Lung (tissue), 12 donors: Measurements from ENCODE around the gene IL1RL1. TPM values are rescaled to one million over a fixed set of nuclear protein-coding genes. Genes with fewer than 3 reads are reported as not detected.

ENCODE experiments used
- ATAC-seq: fragments of 200-7000 bp; cut with Tn5 transposase; one replicate; pipeline ENCODE4 v1.9.1; 2020; ENCODE audit warnings: moderate number of reproducible peaks; ENCODE audit not compliant: insufficient read depth, low FRiP score
- DNase-seq, 3 donors: peaks; one replicate each; pipeline ENCODE4 v3.0.0-alpha.2; 2013 to 2017
- H3K27ac ChIP-seq, 2 donors: one replicate each; pipeline ENCODE4 v1.5.1; 2013; ENCODE audit warnings: mild to moderate bottlenecking in 2 of 2, moderate library complexity in 2 of 2, control low read depth in 1 of 2, inconsistent platforms in 1 of 2, low read depth in 1 of 2, low read length in 1 of 2
- H3K27me3 ChIP-seq, 3 donors: one replicate each; pipeline ENCODE4 v1.5.1; 2013; ENCODE audit warnings: low read length in 2 of 3; ENCODE audit not compliant: control insufficient read depth in 3 of 3, insufficient read depth in 3 of 3
- H3K36me3 ChIP-seq, 4 donors: one replicate each; pipeline ENCODE4 v1.5.1; 2013; ENCODE audit warnings: low read length in 4 of 4, mild to moderate bottlenecking in 1 of 4, moderate library complexity in 1 of 4; ENCODE audit not compliant: control insufficient read depth in 4 of 4, insufficient read depth in 4 of 4
- H3K4me1 ChIP-seq, 5 donors: one replicate each; pipeline ENCODE4 v1.5.1; 2013; ENCODE audit warnings: low read length in 5 of 5, mild to moderate bottlenecking in 2 of 5, moderate library complexity in 1 of 5; ENCODE audit not compliant: control insufficient read depth in 5 of 5, insufficient read depth in 5 of 5
- H3K4me3 ChIP-seq: one replicate; pipeline ENCODE4 v1.5.1; 2013; ENCODE audit warnings: mild to moderate bottlenecking, control low read depth, moderate library complexity
- H3K9ac ChIP-seq, 2 donors: one replicate each; pipeline ENCODE4 v1.5.1; 2013; ENCODE audit warnings: low read length in 2 of 2, control low read depth in 1 of 2; ENCODE audit not compliant: insufficient read depth in 1 of 2
- H3K9me3 ChIP-seq, 4 donors: one replicate each; pipeline ENCODE4 v1.5.1; 2013; ENCODE audit warnings: low read length in 3 of 4, mild to moderate bottlenecking in 1 of 4, moderate library complexity in 1 of 4; ENCODE audit not compliant: control insufficient read depth in 4 of 4, insufficient read depth in 3 of 4
- WGBS, 2 donors: extraction: QIAGEN DNeasy Blood & Tissue Kit; methylation state at CpG; one replicate each; pipeline ENCODE4 v1.1.7; 2013; 5-methylcytosine and 5-hydroxymethylcytosine counted together
- polyA plus RNA-seq, 2 donors: library from polyadenylated mRNA; stranded (reverse); fragments of 200-250 nt; gene quantifications; one replicate each; pipeline ENCODE4 v1.2.1, GENCODE V29; 2013
- total RNA-seq, 2 donors: library from RNA; depleted of rRNA in 1 of 2; stranded (reverse); fragments of >200 nt in 1 of 2; gene quantifications; one replicate each; pipeline ENCODE4 v1.2.1, GENCODE V29; 2014 to 2021
- TF ChIP-seq, protein P1 (sequence below): IDR thresholded peaks from 2 replicates; pipeline ENCODE4 v1.5.1; 2012; ENCODE audit warnings: mild to moderate bottlenecking; ENCODE audit errors: control extremely low read depth, extremely low read depth
- donor health status: control.
- donor health status: control.
- donor health status: Bipolar disorder and iron deficiency.
- donor health status: healthy.
- donor health status: DM: yes; HTN: yes; CAD: no.

IL1RL1 gene
- total and polyA plus RNA-seq, 4 donors = 1.5 to 383 (median 77.8) TPM

DNA sequence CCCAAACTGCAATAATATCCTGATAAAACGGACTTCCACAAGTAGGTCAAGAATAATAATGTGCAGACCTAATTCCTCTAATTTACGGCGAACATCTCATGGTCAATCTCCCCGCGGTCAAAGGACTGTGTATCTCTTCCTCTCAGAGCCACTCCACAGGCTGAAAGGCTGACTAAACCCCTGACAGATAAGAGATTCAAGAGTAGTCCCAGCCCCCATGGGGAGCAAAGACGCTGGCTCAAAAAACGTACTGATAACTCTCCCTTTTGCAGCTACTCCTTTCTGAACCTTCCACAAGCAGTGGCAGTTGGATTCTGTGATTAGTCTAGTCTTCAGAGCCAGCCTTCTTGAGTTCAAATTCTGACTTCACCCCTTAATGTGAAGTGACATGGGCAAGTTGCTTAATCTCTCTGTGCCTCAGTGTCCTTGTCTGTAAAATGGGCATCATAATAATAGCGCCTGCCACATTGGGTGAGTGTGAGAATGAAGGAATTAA lies 24.6 kb downstream of the IL1RL1 start:
- H3K9ac ChIP-seq = no peak overlapping the region
- WGBS, 2 donors = 40 to 54% methylated on average over 8 of the region's 8 CpGs
- H3K4me1 ChIP-seq = peaks cover 0 to 14% (median 3%) of the 10 kb centered on the region in 5 donors
- DNase-seq = peak in 1 of 3 donors; percentile 38
- ATAC-seq = no peak
- H3K27ac ChIP-seq = peak overlapping the region; percentile 16 to 51
- no peaks in the 10 kb centered on the region for H3K9me3 ChIP-seq
- H3K36me3 ChIP-seq = no peaks in the 10 kb centered on the region
- TF ChIP-seq, protein P1, sequence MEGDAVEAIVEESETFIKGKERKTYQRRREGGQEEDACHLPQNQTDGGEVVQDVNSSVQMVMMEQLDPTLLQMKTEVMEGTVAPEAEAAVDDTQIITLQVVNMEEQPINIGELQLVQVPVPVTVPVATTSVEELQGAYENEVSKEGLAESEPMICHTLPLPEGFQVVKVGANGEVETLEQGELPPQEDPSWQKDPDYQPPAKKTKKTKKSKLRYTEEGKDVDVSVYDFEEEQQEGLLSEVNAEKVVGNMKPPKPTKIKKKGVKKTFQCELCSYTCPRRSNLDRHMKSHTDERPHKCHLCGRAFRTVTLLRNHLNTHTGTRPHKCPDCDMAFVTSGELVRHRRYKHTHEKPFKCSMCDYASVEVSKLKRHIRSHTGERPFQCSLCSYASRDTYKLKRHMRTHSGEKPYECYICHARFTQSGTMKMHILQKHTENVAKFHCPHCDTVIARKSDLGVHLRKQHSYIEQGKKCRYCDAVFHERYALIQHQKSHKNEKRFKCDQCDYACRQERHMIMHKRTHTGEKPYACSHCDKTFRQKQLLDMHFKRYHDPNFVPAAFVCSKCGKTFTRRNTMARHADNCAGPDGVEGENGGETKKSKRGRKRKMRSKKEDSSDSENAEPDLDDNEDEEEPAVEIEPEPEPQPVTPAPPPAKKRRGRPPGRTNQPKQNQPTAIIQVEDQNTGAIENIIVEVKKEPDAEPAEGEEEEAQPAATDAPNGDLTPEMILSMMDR = no peak
- H3K27me3 ChIP-seq = no peaks in the 10 kb centered on the region
- H3K4me3 ChIP-seq = no peak overlapping the region

DNA sequence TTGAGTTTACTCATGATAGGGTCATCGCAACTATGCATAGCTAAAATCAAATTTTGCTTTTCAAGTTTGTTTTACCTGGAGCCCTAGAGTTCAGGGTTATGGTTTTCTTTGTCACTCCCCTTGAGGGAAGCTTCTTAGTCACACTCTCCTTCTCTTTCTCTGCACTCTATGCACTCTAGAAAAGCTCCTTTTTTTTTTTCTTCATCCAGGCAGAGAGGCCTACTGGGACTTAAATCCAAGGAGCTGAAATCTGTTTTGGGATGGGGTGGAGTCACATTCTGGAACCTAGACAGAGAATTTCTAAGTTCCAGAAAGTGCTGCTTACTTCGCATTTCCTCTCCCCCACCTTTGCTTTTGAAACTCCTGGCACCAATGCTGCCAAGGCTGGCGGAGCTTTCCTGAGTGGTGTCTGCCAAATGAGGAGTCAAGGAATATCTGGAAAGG lies 25.2 kb downstream of the IL1RL1 start:
- no peak for ATAC-seq
- WGBS, 2 donors = 61 to 72% methylated on average over 3 of the region's 3 CpGs
- no peak for DNase-seq
- Histone ChIP-seq H3K27ac (peak overlapping the region; percentile 13 to 81), H3K9ac (no peak overlapping the region), H3K36me3 (no peaks in the 10 kb centered on the region), H3K27me3 (no peaks in the 10 kb centered on the region), H3K4me3 (no peak overlapping the region), H3K4me1 (peaks cover 0 to 14% (median 3%) of the 10 kb centered on the region in 5 donors), H3K9me3 (no peaks in the 10 kb centered on the region)
- TF ChIP-seq, protein P1 = no peak

DNA sequence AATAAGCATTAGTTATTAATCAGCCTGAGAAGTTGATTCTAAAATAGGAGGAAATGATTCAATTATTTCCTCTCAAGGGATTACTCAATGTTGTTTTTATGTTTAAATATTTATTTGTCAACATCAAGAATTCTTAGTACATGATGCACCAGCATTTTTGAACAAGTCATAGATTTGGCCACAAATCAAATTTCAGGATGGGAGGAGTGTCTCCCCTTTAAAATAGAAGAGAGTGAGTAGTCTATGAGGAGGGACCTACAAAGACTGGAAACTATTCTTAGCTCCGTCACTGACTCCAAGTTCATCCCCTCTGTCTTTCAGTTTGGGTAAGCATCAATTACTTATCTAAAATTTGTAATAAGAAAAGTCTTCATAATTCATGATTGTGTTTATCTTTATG lies 25.6 kb downstream of the IL1RL1 start:
- peak overlapping the region; percentile 13 to 81 for H3K27ac ChIP-seq
- ATAC-seq (no peak), DNase-seq (no peak)
- H3K27me3 ChIP-seq = no peaks in the 10 kb centered on the region
- no peaks in the 10 kb centered on the region for H3K36me3 ChIP-seq
- H3K4me3 ChIP-seq = no peak overlapping the region
- WGBS, 2 donors = 52 to 70% methylated on average over 1 of the region's 1 CpG
- TF ChIP-seq, protein P1 = no peak
- peaks cover 0 to 14% (median 3%) of the 10 kb centered on the region in 5 donors for H3K4me1 ChIP-seq
- no peak overlapping the region for H3K9ac ChIP-seq
- H3K9me3 ChIP-seq = no peaks in the 10 kb centered on the region
